ENCODE measurements around the gene ZMYND11. TPM values are rescaled to one million over a fixed set of nuclear protein-coding genes. Genes with fewer than 3 reads are reported as not detected.

The ZMYND11 gene
- total and polyA plus RNA-seq, 2 of the 8 experiments (the other 6 are each of a cell fraction or from before 2014, with no cell fraction given): 7.5 to 26.6 TPM

DNA sequence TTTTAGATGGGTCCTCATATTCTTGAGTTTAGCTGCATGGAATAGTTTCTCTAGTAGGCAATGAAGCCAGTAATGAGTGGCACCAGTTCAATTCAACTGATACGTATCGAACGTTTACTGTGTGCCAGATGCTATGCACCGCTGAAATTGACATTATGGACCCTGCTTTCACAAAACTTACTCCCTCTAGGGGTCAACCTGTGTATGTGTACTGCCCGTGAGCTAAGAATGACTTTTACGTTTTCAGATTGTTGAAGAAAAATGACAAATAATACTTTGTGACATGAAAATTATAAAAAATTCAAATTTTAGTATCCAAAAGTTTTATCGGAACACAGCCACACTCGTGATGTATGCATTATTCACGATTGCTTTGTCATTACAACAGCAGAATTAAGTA lies 95.5 kb downstream of the ZMYND11 start:
- no peak overlapping the region for H3K18ac ChIP-seq (ENCODE audit: extremely low read depth, low read length)
- H4K5ac ChIP-seq (ENCODE audit: insufficient read length, low read depth, low read length): no peak overlapping the region
- H3K23me2 ChIP-seq (ENCODE audit: low read depth, low read length): no peaks in the 10 kb centered on the region
- no peak overlapping the region for H2BK15ac ChIP-seq (ENCODE audit: low read length)
- no peak overlapping the region for H4K8ac ChIP-seq (ENCODE audit: extremely low read depth, insufficient read depth, low read length)
- no peak overlapping the region for H2BK20ac ChIP-seq (ENCODE audit: low read length)
- H3K56ac ChIP-seq (replicated peaks; ENCODE audit: insufficient read length, low read depth, low read length): no peak overlapping the region
- no peak overlapping the region for H3K27ac ChIP-seq (ENCODE audit: low read depth, low read length)
- H2BK5ac ChIP-seq (ENCODE audit: low read depth, low read length): no peak overlapping the region
- no peak overlapping the region for H2BK120ac ChIP-seq (replicated peaks; ENCODE audit: low read depth, low read length)
- no peak overlapping the region for H3K14ac ChIP-seq (ENCODE audit: insufficient read length)
- 75% methylated on average over 9 of the region's 9 CpGs; no CpG with 5 or more reads in 1 of the 2 experiments for WGBS, 2 experiments (ENCODE audit: extremely low coverage in 1 of 2, insufficient coverage in 1 of 2, insufficient read length in 1 of 2, insufficient replicate concordance in 2 of 2, low coverage in 1 of 2, low lambda C conversion rate in 2 of 2, missing lambda C conversion rate in 1 of 2)
- no peaks in the 10 kb centered on the region for H3K4me1 ChIP-seq (replicated peaks in 1 of 4; ENCODE audit: control insufficient read depth in 3 of 4, insufficient read depth in 4 of 4, low read length in 3 of 4)
- no peak overlapping the region for H3K4ac ChIP-seq (replicated peaks; ENCODE audit: insufficient read length, low read depth, low read length)
- H3K23ac ChIP-seq (ENCODE audit: insufficient read length): no peak overlapping the region
- H4K20me1 ChIP-seq (replicated peaks in 1 of 2; ENCODE audit: control insufficient read depth in 1 of 2, insufficient read depth in 2 of 2, low read length in 2 of 2): peaks cover 0 to 2% of the 10 kb centered on the region in 2 experiments
- no peak overlapping the region for H3K9ac ChIP-seq (replicated peaks in 1 of 4; ENCODE audit: extremely low read depth in 1 of 4, low read depth in 3 of 4, low read length in 3 of 4)
- FAIRE-seq (peak; percentile 79), DNase-seq (ENCODE audit: low read depth in 1 of 2, low spot score in 2 of 2) (no peak)
- H3K4me3 ChIP-seq (ENCODE audit: extremely low read depth in 1 of 4, insufficient read depth in 2 of 4, low read depth in 3 of 4, low read length in 4 of 4): no peak overlapping the region
- H2BK12ac ChIP-seq (ENCODE audit: low read depth, low read length): no peak overlapping the region
- TF ChIP-seq RAD21 (IDR thresholded peaks at IDR 0.05 in 1 of 2, conservative IDR thresholded peaks at IDR 0.05 in 1 of 2; ENCODE audit: low read depth in 2 of 2, low read length in 2 of 2) (peak; percentile 30 to 46; a peak in 3 of 4 replicates), ZNF274 (IDR thresholded peaks at IDR 0.05; ENCODE audit: borderline replicate concordance, extremely low read depth, low read length) (no peak), SP2 (IDR thresholded peaks at IDR 0.05; ENCODE audit: low read length) (no peak)
- TF ChIP-seq, protein P1, sequence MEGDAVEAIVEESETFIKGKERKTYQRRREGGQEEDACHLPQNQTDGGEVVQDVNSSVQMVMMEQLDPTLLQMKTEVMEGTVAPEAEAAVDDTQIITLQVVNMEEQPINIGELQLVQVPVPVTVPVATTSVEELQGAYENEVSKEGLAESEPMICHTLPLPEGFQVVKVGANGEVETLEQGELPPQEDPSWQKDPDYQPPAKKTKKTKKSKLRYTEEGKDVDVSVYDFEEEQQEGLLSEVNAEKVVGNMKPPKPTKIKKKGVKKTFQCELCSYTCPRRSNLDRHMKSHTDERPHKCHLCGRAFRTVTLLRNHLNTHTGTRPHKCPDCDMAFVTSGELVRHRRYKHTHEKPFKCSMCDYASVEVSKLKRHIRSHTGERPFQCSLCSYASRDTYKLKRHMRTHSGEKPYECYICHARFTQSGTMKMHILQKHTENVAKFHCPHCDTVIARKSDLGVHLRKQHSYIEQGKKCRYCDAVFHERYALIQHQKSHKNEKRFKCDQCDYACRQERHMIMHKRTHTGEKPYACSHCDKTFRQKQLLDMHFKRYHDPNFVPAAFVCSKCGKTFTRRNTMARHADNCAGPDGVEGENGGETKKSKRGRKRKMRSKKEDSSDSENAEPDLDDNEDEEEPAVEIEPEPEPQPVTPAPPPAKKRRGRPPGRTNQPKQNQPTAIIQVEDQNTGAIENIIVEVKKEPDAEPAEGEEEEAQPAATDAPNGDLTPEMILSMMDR (IDR thresholded peaks at IDR 0.05; ENCODE audit: control extremely low read depth in 1 of 3, insufficient read depth in 1 of 3, low read depth in 1 of 3, low read length in 3 of 3): peak in 2 of 3 experiments; percentile 37 to 79; a peak in 2 of 4 replicates
- POLR2A ChIA-PET (ENCODE audit: partially characterized antibody): no interaction called here
- no peak overlapping the region for H2AK5ac ChIP-seq (ENCODE audit: low read depth, low read length)
- no peak overlapping the region for H4K91ac ChIP-seq (replicated peaks; ENCODE audit: insufficient read length, low read length)
- H3K9me3 ChIP-seq (ENCODE audit: insufficient read depth in 2 of 2, low read depth in 1 of 2, low read length in 1 of 2): no peaks in the 10 kb centered on the region
- H3K27me3 ChIP-seq (replicated peaks in 1 of 4; ENCODE audit: control insufficient read depth in 3 of 4, extremely low read depth in 1 of 4, insufficient read depth in 3 of 4, low read length in 3 of 4): no peaks in the 10 kb centered on the region
- H3K36me3 ChIP-seq (ENCODE audit: control insufficient read depth in 2 of 4, insufficient read depth in 4 of 4, low read length in 3 of 4): no peaks in the 10 kb centered on the region
- no peaks in the 10 kb centered on the region for H3K79me1 ChIP-seq (ENCODE audit: low read depth, low read length)
- no peaks in the 10 kb centered on the region for H3K79me2 ChIP-seq (ENCODE audit: control insufficient read depth in 1 of 2, insufficient read depth in 2 of 2, low read length in 2 of 2)
- no peak overlapping the region for H2AFZ ChIP-seq (ENCODE audit: low read length)
- CTCF ChIA-PET (ENCODE audit: partially characterized antibody): interaction anchor here (0.7 to 4.5 kb wide), 30 partner anchors 10 to 715 kb away, joined by 3 to 36 read pairs (median 4); no protein-coding TSS in a partner anchor
- no peak overlapping the region for H3K4me2 ChIP-seq (ENCODE audit: insufficient read depth in 1 of 2, low read depth in 2 of 2, low read length in 2 of 2)
